HTERT RPE-1 (cell line): Measurements from ENCODE around the gene CAPN11.
"Not testable (repeated sequence)": the region's sequence is repeated elsewhere in the genome, so short reads cannot be mapped to it uniquely, and the experiment has no call there.

Experiments used
- in situ Hi-C: fragments of 300-500 bp; cut with MboI; formaldehyde crosslinking; loops from 4 replicates; pipeline ENCODE4 v1.14.3; 2020; ENCODE audit warnings: low sequenced_read_pairs

Gene CAPN11

DNA sequence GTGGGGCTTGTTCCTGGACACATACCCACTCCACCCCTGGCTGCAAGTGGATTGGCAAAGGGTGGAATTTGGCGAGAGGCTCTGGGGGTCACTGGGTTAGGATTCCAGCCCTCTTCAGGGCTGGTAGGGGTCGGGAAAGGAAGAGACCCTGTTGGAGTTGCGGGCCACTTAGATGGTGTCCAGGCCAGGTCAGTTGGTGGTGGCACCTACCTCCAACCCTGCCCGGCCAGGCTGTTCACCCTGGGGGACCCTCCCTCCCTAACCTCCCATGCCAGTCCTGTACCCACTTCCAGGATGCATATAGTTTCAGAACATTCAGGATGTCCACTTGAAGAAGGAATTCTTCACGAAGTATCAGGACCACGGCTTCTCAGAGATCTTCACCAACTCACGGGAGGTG is 21.0 kb downstream of the CAPN11 start:
- in situ Hi-C loops = no loop called here

DNA sequence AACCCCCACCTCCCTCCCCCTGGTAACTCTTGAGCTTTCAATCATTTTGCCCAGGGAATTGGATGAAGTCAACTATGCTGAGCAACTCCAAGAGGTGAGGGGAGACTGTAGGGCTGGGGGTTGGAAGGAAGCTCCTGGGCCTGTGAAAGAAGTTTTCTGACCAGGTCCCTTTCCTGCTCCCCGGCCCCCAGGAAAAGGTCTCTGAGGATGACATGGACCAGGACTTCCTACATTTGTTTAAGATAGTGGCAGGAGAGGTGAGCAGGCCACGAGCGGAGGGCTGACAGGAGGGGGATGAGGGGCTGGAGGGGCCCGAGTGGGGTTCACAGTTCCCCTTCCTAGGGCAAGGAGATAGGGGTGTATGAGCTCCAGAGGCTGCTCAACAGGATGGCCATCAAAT is 21.8 kb downstream of the CAPN11 start:
- in situ Hi-C loops = no loop called here

DNA sequence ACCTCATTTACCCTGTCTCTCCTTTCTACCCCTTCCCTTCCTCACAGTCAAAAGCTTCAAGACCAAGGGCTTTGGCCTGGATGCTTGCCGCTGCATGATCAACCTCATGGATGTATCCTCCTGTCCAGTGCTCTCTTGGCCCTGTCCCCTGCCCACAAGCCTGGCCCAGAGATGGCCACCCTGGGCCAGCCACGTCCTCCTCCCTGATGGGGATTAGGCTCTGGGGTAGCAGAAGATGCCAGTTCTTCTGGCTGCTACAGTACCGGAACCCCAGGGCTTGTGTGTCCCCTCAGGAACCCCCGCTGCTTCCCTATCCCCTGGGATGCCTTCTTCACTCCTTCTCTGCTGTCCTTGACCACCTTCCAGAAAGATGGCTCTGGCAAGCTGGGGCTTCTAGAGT is 22.3 kb downstream of the CAPN11 start:
- in situ Hi-C loops = no loop called here

DNA sequence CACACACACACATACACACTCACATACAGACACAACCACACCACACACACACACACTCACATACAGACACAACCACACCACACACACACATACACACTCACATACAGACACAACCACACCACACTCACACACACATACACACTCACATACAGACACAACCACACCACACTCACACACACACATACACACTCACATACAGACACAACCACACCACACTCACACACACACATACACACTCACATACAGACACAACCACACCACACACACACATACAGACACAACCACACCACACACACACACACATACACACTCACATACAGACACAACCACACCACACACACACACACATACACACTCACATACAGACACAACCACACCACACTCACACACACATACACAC is 23.2 kb downstream of the CAPN11 start:
- in situ Hi-C loops = not testable (repeated sequence)

- in situ Hi-C loops = no loop called here
These were observed 24.3 kb downstream of the CAPN11 start for GRCh38 chr6:44182911-44183390.

DNA sequence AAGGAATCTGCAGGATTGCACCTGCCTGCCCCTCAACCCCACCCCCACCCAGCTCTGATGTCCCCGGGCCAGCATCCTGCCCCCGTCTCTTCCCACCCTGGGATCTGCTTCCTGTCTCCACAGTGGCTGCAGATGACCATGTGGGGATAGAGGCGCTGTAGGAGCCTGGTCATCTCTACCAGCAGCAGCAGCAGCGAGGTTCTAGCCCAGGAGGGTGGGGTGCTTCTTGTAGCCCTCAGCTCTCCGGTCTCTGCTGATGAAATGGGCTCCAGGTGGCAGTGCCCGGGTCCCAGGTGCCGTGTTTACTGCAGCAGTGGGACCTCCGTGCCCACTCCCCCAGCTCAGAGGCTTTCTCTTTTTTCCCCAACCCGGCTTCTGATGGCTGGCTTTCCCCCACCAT is 25.2 kb downstream of the CAPN11 start:
- in situ Hi-C loops = no loop called here

GRCh38 chr6:44185356-44185755 is 26.7 kb downstream of the CAPN11 start:
- in situ Hi-C loops = not testable (repeated sequence)

GRCh38 chr6:44185953-44186634 is 27.5 kb downstream of the CAPN11 start:
- in situ Hi-C loops = no loop called here

DNA sequence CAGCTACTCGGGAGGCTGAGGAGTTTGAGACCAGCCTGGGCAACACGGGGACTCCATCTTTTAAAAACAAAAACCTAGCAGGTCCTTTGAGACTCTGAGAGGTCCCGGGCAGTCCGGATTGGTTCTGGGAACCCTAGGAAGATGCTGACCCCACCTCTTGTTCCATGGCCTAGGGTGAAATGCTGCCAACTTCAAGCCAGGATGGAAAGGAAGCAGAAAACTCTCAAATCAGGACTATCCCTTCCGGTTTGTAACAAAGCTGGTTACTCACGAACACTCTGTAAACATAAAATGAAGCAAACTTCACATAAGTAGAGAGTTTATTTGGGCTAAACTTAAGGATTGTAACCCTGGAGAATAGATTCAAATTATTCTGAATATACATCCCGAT is 28.0 kb downstream of the CAPN11 start:
- in situ Hi-C loops = no loop called here

DNA sequence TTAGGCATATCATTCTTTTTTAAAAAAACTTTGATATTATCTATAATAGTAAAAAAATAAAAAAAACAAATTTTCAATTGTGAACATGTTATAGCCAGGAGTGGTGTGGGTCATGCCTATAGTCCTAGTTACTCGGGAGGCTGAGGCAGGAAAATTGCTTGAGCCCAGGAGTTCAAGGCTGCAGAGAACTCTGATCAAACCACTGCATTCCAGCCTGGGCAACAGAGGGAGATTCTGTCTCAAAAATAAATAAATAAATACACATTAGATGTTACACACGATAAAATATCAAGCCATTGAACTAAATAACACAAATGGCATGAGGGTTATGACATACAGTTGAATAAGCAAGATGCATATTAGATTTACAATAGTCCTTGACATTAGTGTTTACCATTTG is 30.2 kb downstream of the CAPN11 start:
- in situ Hi-C loops = no loop called here

DNA sequence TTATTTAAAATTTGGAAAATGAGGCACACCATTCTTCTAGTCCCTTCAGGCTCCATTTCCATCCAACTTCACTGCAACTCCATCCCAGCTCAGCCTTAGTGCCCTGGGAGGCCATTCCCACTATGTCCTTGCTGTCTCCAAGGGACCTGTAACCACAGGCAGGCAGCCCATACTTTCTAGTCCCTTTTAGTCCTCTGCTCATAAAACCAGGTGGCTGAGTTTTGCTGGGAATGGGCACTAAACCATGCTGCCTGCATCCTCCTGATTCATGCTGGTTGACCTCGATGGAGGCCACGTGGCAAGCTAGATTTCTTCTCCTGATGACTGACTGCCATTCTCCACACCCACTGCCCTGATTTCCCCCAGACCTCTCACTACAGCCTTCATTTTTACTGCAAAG is 30.6 kb downstream of the CAPN11 start:
- in situ Hi-C loops = no loop called here

GRCh38 chr6:44190715-44191114 is 32.1 kb downstream of the CAPN11 start:
- in situ Hi-C loops = no loop called here

DNA sequence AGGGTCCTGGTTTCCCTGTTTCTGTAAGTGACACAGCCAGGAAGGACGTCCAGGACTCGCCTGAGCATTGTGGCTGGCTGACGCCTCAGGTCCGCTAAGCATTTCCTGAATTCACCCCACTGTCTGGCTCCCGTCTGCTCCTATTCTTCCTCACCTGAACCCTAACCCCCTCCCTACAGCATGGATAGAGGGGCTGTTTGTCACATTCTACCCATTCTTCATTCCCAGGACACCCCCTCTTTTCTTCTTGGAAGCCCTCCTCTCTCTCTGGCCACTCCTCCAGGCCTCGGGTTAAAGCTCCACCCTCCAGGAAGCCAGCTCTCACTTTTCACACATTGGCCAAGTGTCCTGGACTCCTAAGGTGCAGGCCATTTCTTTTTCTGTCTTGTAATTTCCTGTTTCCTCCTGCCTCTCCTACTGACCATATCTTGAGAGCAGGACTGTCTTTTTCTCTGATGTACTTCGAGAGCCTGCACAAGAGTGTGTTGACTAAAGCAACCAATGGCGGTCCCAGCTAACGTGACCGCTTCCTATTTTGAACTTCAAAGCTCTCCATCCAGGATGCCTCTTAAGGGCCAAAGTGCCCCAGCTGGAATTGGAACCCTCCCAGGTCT is 33.9 kb downstream of the CAPN11 start:
- in situ Hi-C loops = no loop called here

DNA sequence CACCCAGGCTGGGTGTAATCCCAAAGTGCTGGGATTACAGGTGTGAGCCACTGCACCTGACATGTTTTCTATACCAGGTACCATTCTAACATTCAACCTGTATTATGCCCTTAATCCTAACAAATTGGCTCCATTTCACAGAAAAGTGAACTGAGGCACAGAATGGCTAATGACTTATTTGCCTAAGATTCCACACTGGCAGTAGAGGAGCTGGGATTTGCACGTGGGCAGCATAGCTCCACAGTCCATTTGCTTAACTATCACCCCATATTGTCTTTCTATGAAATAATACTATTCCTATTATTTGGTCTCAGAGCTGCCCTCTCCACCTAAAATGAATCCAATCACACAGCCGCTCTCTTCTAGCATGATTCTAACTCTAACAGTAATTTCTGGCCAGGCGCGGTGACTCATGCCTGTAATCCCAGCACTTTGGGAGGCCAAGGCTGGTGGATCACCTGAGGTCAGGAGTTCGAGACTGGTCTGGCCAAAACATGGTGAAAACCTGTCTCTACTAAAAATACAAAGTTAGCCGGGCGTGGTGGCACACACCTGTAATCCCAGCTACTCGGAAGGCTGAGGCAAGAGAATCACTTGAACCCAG is 34.8 kb downstream of the CAPN11 start:
- in situ Hi-C loops = no loop called here

DNA sequence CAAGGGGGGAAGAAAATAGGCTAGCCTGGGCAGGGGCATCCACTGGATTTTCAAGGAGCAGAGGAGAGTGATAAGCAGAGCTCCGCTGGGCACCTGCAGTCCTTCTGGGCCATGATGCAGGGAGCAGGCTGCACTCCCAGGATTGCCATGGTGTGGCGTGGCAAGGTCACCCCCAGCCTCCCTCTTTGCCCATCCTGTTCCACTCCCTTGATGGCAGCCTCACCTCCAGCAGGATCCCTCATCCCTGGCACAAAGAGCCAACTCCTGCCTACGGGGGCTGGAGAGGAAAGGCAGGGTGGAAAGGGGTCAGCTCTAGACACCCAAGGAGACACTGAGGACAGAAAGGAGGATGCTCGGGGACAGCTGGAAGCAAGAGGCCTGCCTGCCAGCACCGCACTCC is 35.7 kb downstream of the CAPN11 start:
- in situ Hi-C loops = no loop called here

DNA sequence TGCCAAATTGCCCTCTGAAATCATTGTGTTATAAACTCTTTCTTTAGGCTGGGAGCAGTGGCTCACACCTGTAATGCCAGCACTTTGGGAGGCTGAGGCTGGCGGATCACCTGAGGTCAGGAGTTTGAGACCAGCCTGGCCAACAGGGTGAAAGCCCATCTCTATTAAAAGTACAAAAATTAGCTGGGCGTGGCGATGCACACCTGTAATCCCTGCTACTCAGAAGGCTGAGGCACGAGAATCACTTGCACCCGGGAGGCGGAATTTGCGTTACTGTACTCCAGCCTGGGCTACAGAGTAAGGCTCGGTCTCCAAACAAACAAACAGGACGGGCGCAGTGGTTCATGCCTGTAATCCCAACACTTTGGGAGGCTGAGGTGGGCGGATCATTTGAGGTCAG is 37.7 kb downstream of the CAPN11 start:
- in situ Hi-C loops = not testable (repeated sequence)

GRCh38 chr6:44198684-44199083 is 40.1 kb downstream of the CAPN11 start:
- in situ Hi-C loops = no loop called here

- in situ Hi-C loops = no loop called here
These were observed 41.3 kb downstream of the CAPN11 start for GRCh38 chr6:44199883-44200282.

- in situ Hi-C loops = no loop called here
These were observed 42.6 kb downstream of the CAPN11 start for GRCh38 chr6:44201200-44201599.

GRCh38 chr6:44201638-44202303 is 43.2 kb downstream of the CAPN11 start:
- in situ Hi-C loops = no loop called here

DNA sequence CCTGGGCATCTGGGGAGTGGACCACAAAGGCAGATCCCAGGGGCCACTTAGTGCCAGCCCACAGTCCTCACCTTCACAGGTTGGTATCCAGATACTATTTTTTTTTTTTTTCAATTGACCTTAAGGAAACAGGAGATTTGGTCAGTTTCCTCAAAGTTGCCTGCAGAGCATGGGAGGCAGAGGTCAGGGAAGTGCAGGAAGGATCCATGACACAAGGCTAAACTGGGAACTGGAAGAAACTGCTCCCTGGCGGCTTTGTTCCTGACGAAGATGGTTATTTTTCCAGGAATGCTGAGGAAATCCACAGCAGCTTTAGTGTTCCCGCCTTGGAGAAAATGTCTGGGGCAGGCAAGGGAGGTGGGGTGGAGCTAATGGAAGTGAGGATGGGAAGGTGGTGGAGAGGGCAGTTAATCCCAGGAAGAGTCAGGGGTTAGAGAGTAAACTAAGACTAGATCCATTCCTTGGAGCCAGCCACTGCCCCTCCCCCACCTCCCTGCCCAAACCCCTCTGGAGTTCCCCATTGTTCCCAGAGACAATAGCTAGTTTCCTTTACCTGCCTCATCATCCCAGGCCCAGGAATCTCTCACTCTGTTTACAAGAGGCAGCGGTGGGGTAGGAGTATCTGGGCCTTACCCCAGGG is 43.8 kb downstream of the CAPN11 start:
- in situ Hi-C loops = no loop called here
